ENCODE data around the gene DLGAP3. TPM values are rescaled to one million over a fixed set of nuclear protein-coding genes. Genes with fewer than 3 reads are reported as not detected.

Gene DLGAP3
- total RNA-seq, 1 experiment from 2014 or later, result 4.5 TPM

DNA sequence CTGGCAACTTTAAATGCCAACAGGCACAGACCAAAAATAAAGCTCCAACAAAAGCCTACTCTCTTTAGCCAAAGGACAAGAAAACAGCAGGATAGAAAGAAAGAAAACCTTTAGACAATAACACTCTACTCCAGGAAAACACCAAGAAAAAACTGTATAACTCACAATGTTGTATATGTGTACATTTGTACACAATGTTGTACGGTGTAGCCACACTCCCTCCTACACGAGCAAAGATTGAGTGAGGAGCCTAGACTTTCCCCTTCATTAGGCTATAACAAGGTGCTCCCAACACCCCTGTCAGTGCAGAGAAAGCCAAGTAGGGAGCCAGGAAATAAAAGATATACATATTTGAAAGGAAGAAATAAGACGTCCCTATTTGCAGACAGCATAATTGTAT lies 112.7 kb downstream of the DLGAP3 start:
- in situ Hi-C loops (cut with HindIII; ENCODE audit: low sequenced_read_pairs), result no loop called here
- DNase-seq (ENCODE audit: low spot score), result no peak

DNA sequence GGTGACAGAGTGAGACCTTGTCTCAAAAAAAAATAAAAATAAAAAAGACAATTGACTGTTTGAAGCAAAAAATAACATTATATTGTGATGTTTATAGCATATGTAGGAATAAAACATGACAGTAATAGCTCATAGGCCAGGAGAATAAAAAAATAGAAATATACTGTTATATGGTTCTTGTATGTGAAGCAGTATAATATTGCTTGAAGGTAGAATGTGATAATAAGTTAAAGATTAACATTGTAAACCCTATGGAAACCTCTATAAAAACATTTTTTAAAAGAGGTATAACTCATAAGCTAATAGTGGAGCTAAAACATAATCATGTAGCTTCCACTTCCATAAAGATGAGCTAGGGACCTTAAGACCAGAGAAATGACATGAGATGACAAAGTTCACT lies 113.1 kb downstream of the DLGAP3 start:
- DNase-seq (ENCODE audit: low spot score), result no peak
- in situ Hi-C loops (cut with HindIII; ENCODE audit: low sequenced_read_pairs), result no loop called here

Other genes with a start within 250 kb of the DLGAP3 start
- 0.24 TPM in 1 of 2 replicates, not detected in the other for gene GJB5, start 174.6 kb downstream of the DLGAP3 start, total RNA-seq (2014; rRNA removed; shearing (Covaris generic))
- not detected in 2 replicates for gene GJB4, start 169.9 kb downstream of the DLGAP3 start, total RNA-seq (2014; rRNA removed; shearing (Covaris generic))
- gene GJB3, start 148.4 kb downstream of the DLGAP3 start, total RNA-seq (2014; rRNA removed; shearing (Covaris generic)), result not detected in 2 replicates
- gene GJA4, start 136.7 kb downstream of the DLGAP3 start, total RNA-seq (2014; rRNA removed; shearing (Covaris generic)), result not detected in 2 replicates
- 64.5 and 72.1 TPM in 2 replicates for gene SMIM12, start 69.9 kb downstream of the DLGAP3 start, total RNA-seq (2014; rRNA removed; shearing (Covaris generic))
- gene TMEM35B, start 55.7 kb upstream of the DLGAP3 start, total RNA-seq (2014; rRNA removed; shearing (Covaris generic)), result 49.2 and 73.3 TPM in 2 replicates
- 3.9 and 5.0 TPM in 2 replicates for gene ZMYM6, start 102.3 kb upstream of the DLGAP3 start, total RNA-seq (2014; rRNA removed; shearing (Covaris generic))
- 18.8 and 30.2 TPM in 2 replicates for gene ZMYM1, start 149.7 kb upstream of the DLGAP3 start, total RNA-seq (2014; rRNA removed; shearing (Covaris generic))

All from G401 (cell line).